Fibroblast of lung (primary cell): ENCODE measurements around the gene ADAMTS6. TPM values are rescaled to one million over a fixed set of nuclear protein-coding genes. Genes with fewer than 3 reads are reported as not detected.

Source experiments
- DNase-seq, 2 donors: peaks; one replicate each; pipeline versions ENCODE4 v3.0.0 to v3.0.0-alpha.2; 2010; ENCODE audit warnings: low read depth in 2 of 2
- H2AFZ ChIP-seq: 2 replicates; pipeline ENCODE4 v1.5.1; 2012; ENCODE audit warnings: low read length, control low read depth, inconsistent platforms
- H3K27ac ChIP-seq: 2 replicates; pipeline ENCODE4 v1.5.1; 2011; ENCODE audit warnings: low read length, control low read depth; ENCODE audit not compliant: insufficient read depth
- H3K27me3 ChIP-seq: 2 replicates; pipeline ENCODE4 v1.5.1; 2011; ENCODE audit warnings: mild to moderate bottlenecking, low read length; ENCODE audit not compliant: control insufficient read depth, insufficient read depth
- H3K36me3 ChIP-seq: 2 replicates; pipeline ENCODE4 v1.5.1; 2011; ENCODE audit warnings: low read length; ENCODE audit not compliant: control insufficient read depth, insufficient read depth
- H3K4me1 ChIP-seq: 2 replicates; pipeline ENCODE4 v1.5.1; 2011; ENCODE audit warnings: low read length; ENCODE audit not compliant: control insufficient read depth, insufficient read depth; ENCODE audit errors: extremely low read depth
- H3K4me2 ChIP-seq: 2 replicates; pipeline ENCODE4 v1.5.1; 2011; ENCODE audit warnings: low read length, control low read depth; ENCODE audit not compliant: insufficient read depth; ENCODE audit errors: extremely low read depth
- H3K4me3 ChIP-seq, 4 experiments: fragments of 200-600 bp in 1 of 4; sonication (generic) in 1 of 4; replicated peaks in 1 of 4; 2 replicates each; pipeline ENCODE4 v1.5.1; 2011 to 2016; ENCODE audit warnings: low read length in 4 of 4, low read depth in 3 of 4, mild to moderate bottlenecking in 3 of 4, control low read depth in 2 of 4, inconsistent platforms in 1 of 4, mixed read lengths in 1 of 4; ENCODE audit not compliant: insufficient read depth in 1 of 4; ENCODE audit errors: control extremely low read depth in 1 of 4
- H3K79me2 ChIP-seq: 2 replicates; pipeline ENCODE4 v1.5.1; 2012; ENCODE audit warnings: mild to moderate bottlenecking, low read length, inconsistent platforms; ENCODE audit not compliant: control insufficient read depth, insufficient read depth
- H3K9ac ChIP-seq: 2 replicates; pipeline ENCODE4 v1.5.1; 2011; ENCODE audit warnings: mild to moderate bottlenecking, low read length, control low read depth; ENCODE audit not compliant: insufficient read depth
- H3K9me3 ChIP-seq: 2 replicates; pipeline ENCODE4 v1.5.1; 2012; ENCODE audit warnings: low read depth, low read length; ENCODE audit not compliant: control insufficient read depth, insufficient read depth
- H4K20me1 ChIP-seq: 2 replicates; pipeline ENCODE4 v1.5.1; 2011; ENCODE audit warnings: low read length; ENCODE audit not compliant: control insufficient read depth, insufficient read depth; ENCODE audit errors: extremely low read depth
- CTCF ChIP-seq, 2 donors: IDR thresholded peaks in 1 of 2; conservative IDR thresholded peaks in 1 of 2; 1 replicate in 1 of 2; 2 replicates in 1 of 2; pipeline ENCODE4 v1.5.1; 2011 to 2012; ENCODE audit warnings: low read length in 2 of 2, control low read depth in 1 of 2, inconsistent platforms in 1 of 2, low read depth in 1 of 2, mild to moderate bottlenecking in 1 of 2
- EZH2 ChIP-seq: IDR thresholded peaks from 2 replicates; pipeline ENCODE4 v1.5.1; 2012; ENCODE audit warnings: low read length, control low read depth, mild to moderate bottlenecking; ENCODE audit errors: missing control alignments
- polyA minus RNA-seq: library from RNA; depleted of rRNA, polyadenylated mRNA; stranded (reverse); fragments of >200 nt; gene quantifications from 2 replicates; pipeline ENCODE4 v1.2.3, GENCODE V29; 2011; ENCODE audit warnings: low replicate concordance
- polyA plus RNA-seq, 2 donors: library from polyadenylated mRNA; depleted of rRNA in 1 of 2; stranded (reverse) in 1 of 2; unstranded in 1 of 2; fragments of >200 nt; gene quantifications; 2 replicates each; pipeline ENCODE4 v1.2.1, GENCODE V29; 2011 to 2012; ENCODE audit warnings: missing spikeins in 1 of 2
- total RNA-seq: library from RNA; depleted of rRNA; stranded (reverse); fragments of >200 nt; gene quantifications from 2 replicates; pipeline ENCODE4 v1.2.1, GENCODE V29; 2014

Gene ADAMTS6, protein sequence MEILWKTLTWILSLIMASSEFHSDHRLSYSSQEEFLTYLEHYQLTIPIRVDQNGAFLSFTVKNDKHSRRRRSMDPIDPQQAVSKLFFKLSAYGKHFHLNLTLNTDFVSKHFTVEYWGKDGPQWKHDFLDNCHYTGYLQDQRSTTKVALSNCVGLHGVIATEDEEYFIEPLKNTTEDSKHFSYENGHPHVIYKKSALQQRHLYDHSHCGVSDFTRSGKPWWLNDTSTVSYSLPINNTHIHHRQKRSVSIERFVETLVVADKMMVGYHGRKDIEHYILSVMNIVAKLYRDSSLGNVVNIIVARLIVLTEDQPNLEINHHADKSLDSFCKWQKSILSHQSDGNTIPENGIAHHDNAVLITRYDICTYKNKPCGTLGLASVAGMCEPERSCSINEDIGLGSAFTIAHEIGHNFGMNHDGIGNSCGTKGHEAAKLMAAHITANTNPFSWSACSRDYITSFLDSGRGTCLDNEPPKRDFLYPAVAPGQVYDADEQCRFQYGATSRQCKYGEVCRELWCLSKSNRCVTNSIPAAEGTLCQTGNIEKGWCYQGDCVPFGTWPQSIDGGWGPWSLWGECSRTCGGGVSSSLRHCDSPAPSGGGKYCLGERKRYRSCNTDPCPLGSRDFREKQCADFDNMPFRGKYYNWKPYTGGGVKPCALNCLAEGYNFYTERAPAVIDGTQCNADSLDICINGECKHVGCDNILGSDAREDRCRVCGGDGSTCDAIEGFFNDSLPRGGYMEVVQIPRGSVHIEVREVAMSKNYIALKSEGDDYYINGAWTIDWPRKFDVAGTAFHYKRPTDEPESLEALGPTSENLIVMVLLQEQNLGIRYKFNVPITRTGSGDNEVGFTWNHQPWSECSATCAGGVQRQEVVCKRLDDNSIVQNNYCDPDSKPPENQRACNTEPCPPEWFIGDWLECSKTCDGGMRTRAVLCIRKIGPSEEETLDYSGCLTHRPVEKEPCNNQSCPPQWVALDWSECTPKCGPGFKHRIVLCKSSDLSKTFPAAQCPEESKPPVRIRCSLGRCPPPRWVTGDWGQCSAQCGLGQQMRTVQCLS (N-terminal part only)
- 45.2 and 48.3 TPM in 2 replicates for total RNA-seq
- polyA plus RNA-seq: 4.1 and 7.5 TPM in 2 replicates
- 1.8 and 4.0 TPM in 2 replicates for polyA plus RNA-seq (2012)
- 12.2 and 27.3 TPM in 2 replicates for polyA minus RNA-seq

- DNase-seq: peak; percentile 97 to 99
- H4K20me1 ChIP-seq: no peaks in the 10 kb centered on the region
Observed at GRCh38 chr5:65481635-65482295, at the start of gene ADAMTS6. ADAMTS6 (minus strand) TSS chr5:65481920; CDS start chr5:65473673, 8,247 bp downstream.

DNA sequence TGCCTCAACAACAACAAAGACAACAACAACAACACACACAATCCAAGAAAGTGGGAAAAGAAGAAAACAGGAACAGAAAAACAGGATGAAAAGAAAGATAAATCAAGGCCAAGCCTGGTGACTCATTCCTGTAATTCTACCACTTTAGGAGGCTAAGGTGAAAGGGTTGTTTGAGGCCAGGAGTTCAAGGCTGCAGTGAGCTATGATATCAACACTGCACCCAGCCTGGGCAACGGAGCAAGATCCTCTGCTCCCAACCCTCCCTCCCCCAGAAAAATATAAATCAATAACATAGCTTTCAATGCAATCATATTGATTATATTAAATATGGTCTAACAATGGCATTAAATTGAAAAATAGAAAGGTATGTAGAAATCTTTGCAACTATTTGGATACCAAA lies 49.2 kb upstream of the ADAMTS6 start:
- Histone ChIP-seq H3K9me3 (no peaks in the 10 kb centered on the region), H3K27me3 (no peaks in the 10 kb centered on the region), H3K36me3 (no peaks in the 10 kb centered on the region), H3K4me1 (no peaks in the 10 kb centered on the region), H3K4me2 (no peak overlapping the region), H3K9ac (no peak overlapping the region), H3K27ac (no peak overlapping the region), H2AFZ (no peak overlapping the region), H3K79me2 (no peaks in the 10 kb centered on the region), H3K4me3 (no peak overlapping the region), H4K20me1 (no peaks in the 10 kb centered on the region)
- TF ChIP-seq CTCF (conservative IDR thresholded peaks at IDR 0.05 in 1 of 2, IDR thresholded peaks at IDR 0.05 in 1 of 2; ENCODE audit: low read depth in 1 of 2, low read length in 2 of 2) (no peak), EZH2 (no peak)
- DNase-seq: no peak

More at GRCh38 chr5:65481635-65482295, at the start of gene ADAMTS6:
- peak within 1 kb of the TSS; percentile 66 to 87 (median 80) for H3K4me3 ChIP-seq
- peak within 1 kb of the TSS; percentile 75 for H2AFZ ChIP-seq
- peaks cover 4% of the 10 kb centered on the region for H3K4me1 ChIP-seq
- H3K9me3 ChIP-seq: no peaks in the 10 kb centered on the region
- TF ChIP-seq CTCF (conservative IDR thresholded peaks at IDR 0.05 in 1 of 2, IDR thresholded peaks at IDR 0.05 in 1 of 2; ENCODE audit: low read depth in 1 of 2, low read length in 2 of 2) (no peak), EZH2 (no peak)
- H3K27ac ChIP-seq: peak within 1 kb of the TSS; percentile 81
- H3K9ac ChIP-seq: peak within 1 kb of the TSS; percentile 58
- peaks cover 40% of the 10 kb centered on the region for H3K79me2 ChIP-seq
- H3K36me3 ChIP-seq: no peaks in the 10 kb centered on the region
- H3K4me2 ChIP-seq: peak within 1 kb of the TSS; percentile 60
- H3K27me3 ChIP-seq: no peaks in the 10 kb centered on the region
